Subcutaneous abdominal adipose tissue (tissue), 5 donors: Measurements from ENCODE around the gene SNAPIN.
A peak's percentile ranks its signal among the peaks of the same experiment; 100 is the strongest.

Experiments
- H3K27ac ChIP-seq: one replicate; pipeline ENCODE4 v1.7.0; 2013; ENCODE audit warnings: low read depth, mild to moderate bottlenecking, inconsistent platforms, low read length, moderate library complexity
- H3K27me3 ChIP-seq, 5 donors: one replicate each; pipeline ENCODE4 v1.7.0; 2013; ENCODE audit warnings: low read length in 5 of 5, inconsistent platforms in 1 of 5; ENCODE audit not compliant: control insufficient read depth in 5 of 5, insufficient read depth in 4 of 5
- H3K36me3 ChIP-seq, 5 donors: one replicate each; pipeline ENCODE4 v1.7.0; 2013; ENCODE audit warnings: low read length in 5 of 5; ENCODE audit not compliant: control insufficient read depth in 5 of 5, insufficient read depth in 5 of 5
- H3K4me1 ChIP-seq, 5 donors: one replicate each; pipeline ENCODE4 v1.7.0; 2013; ENCODE audit warnings: low read length in 5 of 5, mild to moderate bottlenecking in 3 of 5, moderate library complexity in 1 of 5; ENCODE audit not compliant: control insufficient read depth in 5 of 5, insufficient read depth in 5 of 5
- H3K4me3 ChIP-seq, 5 donors: one replicate each; pipeline ENCODE4 v1.7.0; 2013; ENCODE audit warnings: low read length in 5 of 5, low read depth in 1 of 5
- H3K9ac ChIP-seq, 5 donors: one replicate each; pipeline ENCODE4 v1.7.0; 2013; ENCODE audit warnings: low read length in 5 of 5, mild to moderate bottlenecking in 4 of 5, moderate library complexity in 3 of 5
- H3K9me3 ChIP-seq, 5 donors: one replicate each; pipeline ENCODE4 v1.7.0; 2013; ENCODE audit warnings: low read length in 5 of 5; ENCODE audit not compliant: control insufficient read depth in 5 of 5
- donor health status: healthy.
- donor health status: healthy.
- donor health status: healthy.
- donor health status: healthy.
- donor health status: healthy.

SNAPIN gene

DNA sequence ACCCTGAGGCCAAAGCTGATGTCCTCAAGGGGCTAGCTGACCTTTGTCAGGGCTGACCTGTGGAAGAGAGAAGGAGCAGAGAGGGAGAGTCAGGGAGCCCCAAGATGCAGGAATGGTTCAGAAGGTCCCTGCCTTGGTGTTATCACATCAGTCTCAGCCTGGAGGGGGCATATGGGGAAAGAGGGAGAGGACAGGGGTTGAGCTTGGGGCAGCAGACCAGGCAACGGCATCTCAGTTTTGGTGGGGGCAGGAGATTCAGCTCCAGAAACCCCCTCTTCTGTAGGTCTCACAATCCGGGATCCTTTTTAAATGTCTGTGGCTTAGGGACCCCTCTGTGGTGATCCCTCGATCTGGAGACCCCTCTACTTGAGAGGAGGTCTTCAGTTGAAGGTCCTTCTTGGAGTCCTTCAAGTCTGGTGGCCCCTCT is 32.0 kb upstream of the SNAPIN start:
- peak overlapping the region; percentile 94 for H3K27ac ChIP-seq
- peak overlapping the region; percentile 63 to 87 (median 73) for H3K4me3 ChIP-seq
- peaks cover 0 to 24% (median 6%) of the 10 kb centered on the region in 5 donors for H3K36me3 ChIP-seq
- H3K4me1 ChIP-seq, result peaks cover 6 to 84% (median 66%) of the 10 kb centered on the region in 5 donors
- peak overlapping the region; percentile 77 to 89 (median 86) for H3K9ac ChIP-seq
- no peaks in the 10 kb centered on the region for H3K9me3 ChIP-seq
- no peaks in the 10 kb centered on the region for H3K27me3 ChIP-seq

DNA sequence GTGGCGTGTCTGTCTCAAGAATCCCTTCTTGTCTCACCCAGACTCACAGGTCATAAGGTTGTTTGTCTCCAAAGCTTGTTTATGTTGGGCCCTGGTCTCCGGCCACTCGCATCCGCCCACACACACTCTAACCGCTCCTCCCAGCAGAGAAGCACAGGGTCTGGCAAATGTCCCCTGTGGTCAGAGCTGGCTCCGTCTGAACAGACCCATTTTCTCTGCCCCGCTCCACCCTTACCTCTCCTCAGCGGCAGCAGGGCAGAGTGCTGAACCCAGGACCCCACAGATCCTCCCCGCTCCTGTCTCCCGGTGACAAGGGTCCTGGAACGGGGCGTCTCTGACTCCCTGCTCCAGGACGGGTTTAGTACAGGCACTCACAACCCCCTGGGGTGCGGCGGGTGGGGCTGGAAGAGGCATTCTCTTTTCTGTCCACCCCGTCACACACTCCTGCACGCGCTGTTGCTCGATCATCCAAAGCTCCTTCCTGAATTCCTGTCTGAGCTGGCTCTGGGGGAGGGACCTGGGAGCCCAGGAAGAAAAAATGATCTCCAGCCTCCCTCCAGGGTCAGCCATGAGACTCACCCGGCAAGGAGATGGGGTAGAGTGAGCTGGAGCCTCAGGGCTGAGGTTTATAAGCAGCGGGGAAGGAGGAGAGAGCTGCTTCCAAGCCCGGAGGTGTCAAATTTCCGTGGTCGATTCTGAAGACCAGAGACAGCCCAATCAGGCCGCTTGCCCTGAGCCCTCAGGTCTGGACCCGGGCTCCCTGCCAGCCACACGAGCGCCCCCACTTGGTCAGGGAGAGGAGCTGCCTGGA is 31.4 kb upstream of the SNAPIN start, which contains the start of gene S100A13:
S100A13 (minus strand) TSS at position 602 of the 811 bp plus-strand sequence. CDS start 1,033 bp downstream, outside the sequence.
- peak within 1 kb of the TSS; percentile 94 for H3K27ac ChIP-seq
- peaks cover 6 to 83% (median 65%) of the 10 kb centered on the region in 5 donors for H3K4me1 ChIP-seq
- no peaks in the 10 kb centered on the region for H3K27me3 ChIP-seq
- H3K4me3 ChIP-seq, result peak within 1 kb of the TSS; percentile 63 to 87 (median 73)
- H3K9me3 ChIP-seq, result no peaks in the 10 kb centered on the region
- H3K9ac ChIP-seq, result peak within 1 kb of the TSS; percentile 77 to 89 (median 86)
- H3K36me3 ChIP-seq, result peaks cover 0 to 23% (median 6%) of the 10 kb centered on the region in 5 donors

DNA sequence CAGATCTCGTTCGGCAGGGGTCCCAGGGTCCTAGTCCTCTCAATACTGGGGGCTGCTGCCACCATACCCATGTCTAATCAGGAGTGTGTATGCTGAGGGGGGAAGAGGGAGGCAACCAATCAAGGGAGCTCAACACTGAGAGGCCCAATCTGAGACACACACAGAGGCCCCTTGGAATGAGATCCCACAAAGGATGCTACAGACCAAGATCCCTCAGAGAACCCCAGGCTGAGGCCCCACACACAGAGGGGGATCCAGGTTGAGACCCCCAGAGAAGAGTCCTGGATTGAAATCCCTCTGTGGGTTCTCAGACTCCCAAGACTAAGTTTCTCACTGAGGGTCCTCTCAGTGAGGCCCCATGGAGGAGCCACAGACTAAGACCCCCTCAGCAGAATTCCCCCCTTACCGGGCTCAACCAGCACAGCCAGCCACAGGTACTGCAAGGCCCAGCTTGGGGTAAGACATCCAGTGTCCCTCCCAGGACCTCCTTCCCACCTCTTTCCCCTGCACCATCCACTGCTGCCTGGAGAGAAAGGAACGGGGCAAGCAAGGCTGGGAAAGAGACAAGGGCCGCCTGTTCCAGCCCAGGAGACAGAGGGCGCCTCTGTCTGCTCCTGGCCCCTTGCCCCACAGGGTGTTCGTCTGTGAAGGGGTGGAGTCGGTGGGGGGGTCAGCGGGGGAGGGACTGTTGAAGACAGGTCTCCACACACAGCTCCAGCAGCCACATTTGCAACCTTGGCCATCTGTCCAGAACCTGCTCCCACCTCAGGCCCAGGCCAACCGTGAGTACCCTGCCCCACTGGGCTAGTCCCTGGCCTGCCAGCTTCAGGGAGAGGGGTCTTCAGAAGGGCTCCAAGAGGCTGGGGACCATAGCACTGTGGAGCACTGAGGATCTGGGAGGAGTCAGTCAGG is 30.5 kb upstream of the SNAPIN start, which contains the start of gene S100A1:
S100A1 (plus strand) TSS at position 720 of the 912 bp plus-strand sequence. CDS start 2,088 bp downstream, outside the sequence.
- peaks cover 0 to 15% (median 4%) of the 10 kb centered on the region in 5 donors for H3K36me3 ChIP-seq
- H3K9ac ChIP-seq, result peak within 1 kb of the TSS; percentile 77 to 89 (median 86)
- H3K27ac ChIP-seq, result peak within 1 kb of the TSS; percentile 94
- H3K9me3 ChIP-seq, result no peaks in the 10 kb centered on the region
- H3K4me3 ChIP-seq, result peak within 1 kb of the TSS; percentile 63 to 87 (median 73)
- peaks cover 6 to 81% (median 57%) of the 10 kb centered on the region in 5 donors for H3K4me1 ChIP-seq
- H3K27me3 ChIP-seq, result no peaks in the 10 kb centered on the region

DNA sequence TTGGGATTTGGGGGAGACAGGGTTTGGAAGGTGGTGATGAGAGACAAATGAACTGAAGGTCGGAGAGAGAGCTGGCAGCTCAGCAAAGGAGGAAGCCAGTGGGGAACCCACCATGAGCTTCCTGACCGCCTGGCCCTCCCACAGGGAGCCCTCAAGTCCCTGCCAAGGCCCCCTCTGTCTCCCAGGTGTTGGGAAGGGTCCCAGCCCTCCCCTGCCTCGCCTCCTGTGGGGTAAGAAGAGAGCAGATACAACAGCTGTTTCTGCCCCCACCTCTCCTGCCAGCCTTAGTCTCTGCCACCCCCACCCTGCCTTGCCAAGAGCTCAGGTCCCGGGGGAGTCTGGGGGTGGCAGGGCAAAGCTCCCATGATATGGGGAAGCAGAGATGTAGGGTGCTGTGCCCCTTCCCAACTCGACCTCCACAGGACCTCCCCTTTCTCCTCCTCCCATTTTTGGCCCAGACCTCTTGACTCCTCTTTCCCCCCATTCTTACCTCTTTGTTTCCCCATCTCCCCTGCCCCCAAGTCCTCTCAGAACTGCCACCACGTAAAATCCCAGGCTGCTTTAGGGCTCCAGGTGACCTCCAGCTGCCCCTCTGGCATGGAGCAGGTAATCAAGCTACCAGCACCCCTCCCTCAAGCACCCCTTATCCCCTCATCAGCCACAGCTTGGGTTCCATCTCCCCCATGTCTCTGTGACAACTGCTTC is 29.7 kb upstream of the SNAPIN start:
- H3K9me3 ChIP-seq, result no peaks in the 10 kb centered on the region
- no peaks in the 10 kb centered on the region for H3K27me3 ChIP-seq
- H3K4me1 ChIP-seq, result peaks cover 9 to 82% (median 58%) of the 10 kb centered on the region in 5 donors
- no peak overlapping the region for H3K4me3 ChIP-seq
- H3K9ac ChIP-seq, result peak overlapping the region in 3 of 5 donors; percentile 4 to 42 (median 33)
- H3K27ac ChIP-seq, result peak overlapping the region; percentile 94
- H3K36me3 ChIP-seq, result peaks cover 0 to 13% (median 4%) of the 10 kb centered on the region in 5 donors

DNA sequence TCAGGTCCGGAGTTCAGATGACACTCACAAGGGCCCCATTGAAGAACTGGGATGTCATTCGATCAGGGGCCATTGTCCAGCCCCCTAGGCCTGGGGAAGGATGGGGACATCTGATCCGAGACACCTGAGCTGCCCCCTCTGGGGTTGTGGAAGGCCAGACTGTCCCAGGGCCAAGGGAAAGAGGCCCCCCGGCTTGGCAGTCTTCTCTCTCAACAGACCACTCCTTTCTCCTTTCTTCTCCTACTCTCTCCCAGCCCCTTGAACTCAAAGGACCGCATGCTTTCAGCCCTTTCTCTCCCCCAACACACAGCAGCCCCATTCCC is 29.2 kb upstream of the SNAPIN start:
- H3K4me1 ChIP-seq, result peaks cover 9 to 77% (median 53%) of the 10 kb centered on the region in 5 donors
- no peaks in the 10 kb centered on the region for H3K27me3 ChIP-seq
- no peak overlapping the region for H3K4me3 ChIP-seq
- peak overlapping the region in 1 of 5 donors; percentile 42 for H3K9ac ChIP-seq
- H3K27ac ChIP-seq, result peak overlapping the region; percentile 94
- H3K9me3 ChIP-seq, result no peaks in the 10 kb centered on the region
- peaks cover 0 to 9% (median 4%) of the 10 kb centered on the region in 5 donors for H3K36me3 ChIP-seq

DNA sequence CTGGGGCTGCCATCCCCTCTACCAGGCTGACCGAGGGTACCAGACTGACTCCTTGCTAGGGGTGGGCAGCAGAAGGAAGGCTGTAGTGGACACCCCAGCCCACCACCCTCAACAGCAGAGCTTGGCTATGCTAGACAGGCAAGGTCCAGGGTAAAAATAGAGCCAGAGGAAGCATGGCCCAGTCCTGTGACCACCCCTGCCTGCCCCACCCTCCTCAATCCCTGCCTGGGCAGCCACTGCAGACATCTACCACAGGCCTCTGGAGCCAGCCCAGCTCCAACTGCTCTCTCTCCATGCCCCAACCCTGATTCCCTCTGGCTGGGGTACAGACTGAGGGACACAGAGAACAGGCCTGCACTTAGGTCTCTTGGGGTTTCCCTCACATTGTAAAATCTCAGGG is 28.5 kb upstream of the SNAPIN start:
- peak overlapping the region in 1 of 5 donors; percentile 35 for H3K9ac ChIP-seq
- H3K4me3 ChIP-seq, result no peak overlapping the region
- H3K9me3 ChIP-seq, result no peaks in the 10 kb centered on the region
- peak overlapping the region; percentile 44 for H3K27ac ChIP-seq
- no peaks in the 10 kb centered on the region for H3K27me3 ChIP-seq
- H3K4me1 ChIP-seq, result peaks cover 9 to 73% (median 53%) of the 10 kb centered on the region in 5 donors
- H3K36me3 ChIP-seq, result peaks cover 0 to 6% (median 4%) of the 10 kb centered on the region in 5 donors

DNA sequence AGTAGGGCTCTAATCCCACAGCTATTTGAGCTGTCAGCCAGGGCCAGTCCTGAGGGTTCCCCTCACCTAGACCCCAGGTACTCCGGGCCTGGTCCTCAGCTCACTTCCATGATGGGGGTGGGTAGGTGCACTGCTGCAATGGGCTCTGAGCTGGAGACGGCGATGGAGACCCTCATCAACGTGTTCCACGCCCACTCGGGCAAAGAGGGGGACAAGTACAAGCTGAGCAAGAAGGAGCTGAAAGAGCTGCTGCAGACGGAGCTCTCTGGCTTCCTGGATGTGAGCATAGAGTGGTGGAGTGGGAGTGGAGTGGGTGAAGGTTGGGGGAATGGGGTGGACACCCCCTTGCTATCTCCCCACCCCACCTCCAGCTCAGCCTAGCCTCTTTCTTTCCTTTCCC is 28.1 kb upstream of the SNAPIN start:
- H3K27me3 ChIP-seq, result no peaks in the 10 kb centered on the region
- H3K27ac ChIP-seq, result peak overlapping the region; percentile 44
- peaks cover 0 to 2% (median 1%) of the 10 kb centered on the region in 5 donors for H3K36me3 ChIP-seq
- H3K9me3 ChIP-seq, result no peaks in the 10 kb centered on the region
- no peak overlapping the region for H3K4me3 ChIP-seq
- peaks cover 8 to 73% (median 54%) of the 10 kb centered on the region in 5 donors for H3K4me1 ChIP-seq
- peak overlapping the region in 1 of 5 donors; percentile 35 for H3K9ac ChIP-seq

DNA sequence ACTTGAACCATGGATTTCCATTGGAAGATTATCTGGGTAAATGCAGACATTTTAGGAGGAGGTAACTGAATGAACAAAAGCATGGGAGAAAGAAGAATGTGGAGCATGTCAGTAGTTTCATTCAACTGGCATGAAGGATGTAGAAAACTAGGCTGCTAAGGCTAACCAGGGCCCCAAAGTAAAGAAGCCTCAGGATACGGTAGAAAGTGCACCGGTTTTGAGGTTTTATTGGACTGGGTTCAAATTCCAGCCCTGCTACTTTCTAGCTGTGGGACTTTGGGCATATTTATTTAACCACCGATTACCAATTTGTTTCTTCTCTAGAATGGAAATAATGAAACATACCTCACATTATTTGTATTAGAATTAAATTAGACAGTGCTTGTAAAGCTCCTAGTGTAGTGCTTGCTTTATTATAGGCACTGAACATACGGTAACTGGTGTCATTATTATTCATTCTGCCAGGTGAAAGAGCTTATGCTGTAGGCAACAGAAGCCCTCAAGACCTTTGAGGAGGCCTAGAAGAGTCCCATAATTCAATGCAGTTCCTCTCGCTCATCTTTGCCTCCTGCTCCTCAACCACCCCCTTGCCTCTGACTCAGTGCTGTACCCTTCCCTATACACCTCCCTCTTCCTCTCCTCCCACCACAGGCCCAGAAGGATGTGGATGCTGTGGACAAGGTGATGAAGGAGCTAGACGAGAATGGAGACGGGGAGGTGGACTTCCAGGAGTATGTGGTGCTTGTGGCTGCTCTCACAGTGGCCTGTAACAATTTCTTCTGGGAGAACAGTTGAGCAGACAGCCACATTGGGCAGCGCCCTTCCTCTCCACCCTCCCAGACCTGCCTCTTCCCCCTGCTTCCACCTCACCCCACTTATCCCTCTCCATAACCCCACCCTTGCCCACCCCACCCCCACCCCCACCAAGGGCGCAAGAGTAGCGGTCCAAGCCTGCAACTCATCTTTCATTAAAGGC is 27.2 kb upstream of the SNAPIN start:
- peaks cover 0 to 5% (median under 1%) of the 10 kb centered on the region in 5 donors for H3K36me3 ChIP-seq
- H3K9me3 ChIP-seq, result no peaks in the 10 kb centered on the region
- peaks cover 5 to 73% (median 53%) of the 10 kb centered on the region in 5 donors for H3K4me1 ChIP-seq
- no peak overlapping the region for H3K27ac ChIP-seq
- H3K9ac ChIP-seq, result peak overlapping the region in 1 of 5 donors; percentile 20
- no peaks in the 10 kb centered on the region for H3K27me3 ChIP-seq
- H3K4me3 ChIP-seq, result no peak overlapping the region
